Endodermal cell (in vitro differentiated cells): Measurements from ENCODE around the gene ZNRF2. TPM values are rescaled to one million over a fixed set of nuclear protein-coding genes. Genes with fewer than 3 reads are reported as not detected.

ENCODE experiments used
- DNase-seq: peaks from one replicate; pipeline ENCODE4 v3.0.0-alpha.2; 2017
- H3K27ac ChIP-seq: 2 replicates; pipeline ENCODE4 v1.5.1; 2013; ENCODE audit warnings: mild to moderate bottlenecking, low read depth, low read length, moderate library complexity
- H3K27me3 ChIP-seq: 2 replicates; pipeline ENCODE4 v1.6.1; 2013; ENCODE audit warnings: mild to moderate bottlenecking, low read length, moderate library complexity; ENCODE audit not compliant: insufficient read depth, control insufficient read depth, poor library complexity, severe bottlenecking
- H3K36me3 ChIP-seq: 2 replicates; pipeline ENCODE4 v1.7.0; 2013; ENCODE audit warnings: mild to moderate bottlenecking, low read length, moderate library complexity; ENCODE audit not compliant: control insufficient read depth, insufficient read depth
- H3K4me1 ChIP-seq: one replicate; pipeline ENCODE4 v1.7.0; 2013; ENCODE audit warnings: low read length; ENCODE audit not compliant: control insufficient read depth, insufficient read depth
- H3K4me3 ChIP-seq: 2 replicates; pipeline ENCODE4 v1.5.1; 2013; ENCODE audit warnings: mild to moderate bottlenecking, low read length, moderate library complexity
- H3K9ac ChIP-seq: 2 replicates; pipeline ENCODE4 v1.6.1; 2013; ENCODE audit warnings: mild to moderate bottlenecking, low read length, moderate library complexity; ENCODE audit not compliant: poor library complexity, severe bottlenecking; ENCODE audit errors: extremely low read depth
- H3K9me3 ChIP-seq: 2 replicates; pipeline ENCODE4 v1.6.1; 2013; ENCODE audit warnings: mild to moderate bottlenecking, low read length, moderate library complexity; ENCODE audit not compliant: control insufficient read depth
- H3K27ac Mint-ChIP-seq: 2 replicates; pipeline ENCODE4 v1.8.0; 2020; ENCODE audit warnings: mixed read lengths
- H3K27me3 Mint-ChIP-seq: 2 replicates; pipeline ENCODE4 v1.8.0; 2021; ENCODE audit warnings: mild to moderate bottlenecking, mixed read lengths; ENCODE audit not compliant: insufficient read depth
- H3K36me3 Mint-ChIP-seq: 2 replicates; pipeline ENCODE4 v1.8.0; 2020; ENCODE audit warnings: low read depth, mixed read lengths
- H3K4me1 Mint-ChIP-seq: 2 replicates; pipeline ENCODE4 v1.8.0; 2020; ENCODE audit warnings: mixed read lengths
- H3K4me3 Mint-ChIP-seq: 2 replicates; pipeline ENCODE4 v1.8.0; 2020; ENCODE audit warnings: mild to moderate bottlenecking, moderate library complexity, mixed read lengths
- H3K9me3 Mint-ChIP-seq: 2 replicates; pipeline ENCODE4 v1.8.0; 2020; ENCODE audit warnings: mild to moderate bottlenecking, mixed read lengths
- CTCF ChIP-seq: fragments of 200-600 bp; sonication (generic); conservative IDR thresholded peaks from 2 replicates; pipeline ENCODE4 v1.5.0; 2021; ENCODE audit warnings: antibody characterized with exemption, mild to moderate bottlenecking
- WGBS, 2 experiments: methylation state at CpG; one replicate each; pipeline versions ENCODE4 v1.1.5 to v1.1.7; 2013; ENCODE audit warnings: missing lambda C conversion rate in 2 of 2, mixed read lengths in 1 of 2; ENCODE audit not compliant: insufficient coverage in 1 of 2, insufficient read length in 1 of 2; 5-methylcytosine and 5-hydroxymethylcytosine counted together
- total RNA-seq, 2 donors: library from RNA; stranded (reverse); fragmentation: NEBNext Ultra II Directional in 1 of 2; extraction: Animal tissue kit (Norgen Biotek cat#: 25700) in 1 of 2; gene quantifications; 2 replicates in 1 of 2; 3 replicates in 1 of 2; pipeline ENCODE4 v1.2.1, GENCODE V29; 2021

Gene ZNRF2
- total RNA-seq, 2 donors from 2014 or later = 15.5 to 20.9 TPM

- WGBS, 2 experiments = 80 to 84% methylated on average over 4 of the region's 4 CpGs
- no peaks in the 10 kb centered on the region for H3K27me3 ChIP-seq
- no peaks in the 10 kb centered on the region for H3K9me3 Mint-ChIP-seq
- DNase-seq = no peak
- no peak overlapping the region for H3K9ac ChIP-seq
- no peak overlapping the region for H3K4me3 Mint-ChIP-seq
- H3K36me3 Mint-ChIP-seq = no peaks in the 10 kb centered on the region
- no peaks in the 10 kb centered on the region for H3K4me1 ChIP-seq
- no peak for TF ChIP-seq CTCF
- H3K4me3 ChIP-seq = no peak overlapping the region
- no peak overlapping the region for H3K27ac ChIP-seq
- H3K27me3 Mint-ChIP-seq = no peaks in the 10 kb centered on the region
- no peak overlapping the region for H3K27ac Mint-ChIP-seq
- no peaks in the 10 kb centered on the region for H3K36me3 ChIP-seq
- H3K4me1 Mint-ChIP-seq = peaks cover 14% of the 10 kb centered on the region
- no peaks in the 10 kb centered on the region for H3K9me3 ChIP-seq
These were observed 13.5 kb upstream of the ZNRF2 start for GRCh38 chr7:30270921-30271320.

GRCh38 chr7:30272126-30272525 lies 12.3 kb upstream of the ZNRF2 start:
- DNase-seq = no peak
- H3K4me3 Mint-ChIP-seq = no peak overlapping the region
- H3K27me3 Mint-ChIP-seq = no peaks in the 10 kb centered on the region
- no peaks in the 10 kb centered on the region for H3K9me3 Mint-ChIP-seq
- peaks cover 9% of the 10 kb centered on the region for H3K4me1 Mint-ChIP-seq
- H3K4me1 ChIP-seq = no peaks in the 10 kb centered on the region
- H3K4me3 ChIP-seq = no peak overlapping the region
- no peak overlapping the region for H3K27ac ChIP-seq
- no peak for TF ChIP-seq CTCF
- WGBS, 2 experiments = 82% methylated on average over 2 of the region's 2 CpGs; no CpG with 5 or more reads in 1 of the 2 experiments
- H3K27me3 ChIP-seq = no peaks in the 10 kb centered on the region
- no peak overlapping the region for H3K27ac Mint-ChIP-seq
- no peak overlapping the region for H3K9ac ChIP-seq
- H3K36me3 ChIP-seq = no peaks in the 10 kb centered on the region
- H3K9me3 ChIP-seq = no peaks in the 10 kb centered on the region
- no peaks in the 10 kb centered on the region for H3K36me3 Mint-ChIP-seq

- no peaks in the 10 kb centered on the region for H3K36me3 Mint-ChIP-seq
These were observed 10.8 kb upstream of the ZNRF2 start for GRCh38 chr7:30273552-30273951.

More at GRCh38 chr7:30273552-30273951, 10.8 kb upstream of the ZNRF2 start:
- no peak for TF ChIP-seq CTCF
- Mint-ChIP-seq H3K4me1 (peaks cover 7% of the 10 kb centered on the region), H3K9me3 (no peaks in the 10 kb centered on the region), H3K27me3 (peaks cover 2% of the 10 kb centered on the region), H3K27ac (no peak overlapping the region), H3K4me3 (no peak overlapping the region)
- no peak for DNase-seq
- H3K36me3 ChIP-seq = no peaks in the 10 kb centered on the region
- no peak overlapping the region for H3K9ac ChIP-seq
- H3K4me1 ChIP-seq = no peaks in the 10 kb centered on the region
- H3K9me3 ChIP-seq = no peaks in the 10 kb centered on the region
- WGBS, 2 experiments = 71 to 100% methylated on average over 1 to 2 of the region's 2 CpGs
- no peak overlapping the region for H3K27ac ChIP-seq
- no peak overlapping the region for H3K4me3 ChIP-seq
- peaks cover 8% of the 10 kb centered on the region for H3K27me3 ChIP-seq
